GM18502 (cell line): Measurements from ENCODE around the gene MS4A4A.
"Not testable (repeated sequence)": the region's sequence is repeated elsewhere in the genome, so short reads cannot be mapped to it uniquely, and the experiment has no call there.

Experiments used
- ATAC-seq: cut with Tn5 transposase; IDR thresholded peaks from one replicate; pipeline ENCODE4 v1.9.1; 2021; ENCODE audit warnings: mild to moderate bottlenecking; ENCODE audit not compliant: unreplicated experiment, poor library complexity

Gene MS4A4A

DNA sequence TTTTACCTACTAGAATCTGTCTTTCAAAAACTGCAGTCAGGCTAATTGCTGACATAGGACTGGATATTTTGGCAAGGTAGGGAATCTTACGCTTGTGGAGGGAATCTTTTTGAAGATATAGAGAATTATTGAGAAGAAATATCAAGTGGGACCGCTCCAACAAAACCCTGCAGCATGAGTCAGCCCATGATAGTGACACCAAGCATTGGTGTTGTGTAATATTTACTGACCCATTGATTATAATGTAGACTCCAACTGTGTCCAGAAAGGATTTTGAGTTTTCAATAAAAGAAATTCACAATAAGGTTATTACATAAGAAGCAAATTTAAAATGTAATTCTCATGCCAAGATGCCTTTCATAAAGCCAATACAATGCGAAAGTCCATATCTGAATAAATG is 20.7 kb downstream of the MS4A4A start:
- ATAC-seq, result no peak

DNA sequence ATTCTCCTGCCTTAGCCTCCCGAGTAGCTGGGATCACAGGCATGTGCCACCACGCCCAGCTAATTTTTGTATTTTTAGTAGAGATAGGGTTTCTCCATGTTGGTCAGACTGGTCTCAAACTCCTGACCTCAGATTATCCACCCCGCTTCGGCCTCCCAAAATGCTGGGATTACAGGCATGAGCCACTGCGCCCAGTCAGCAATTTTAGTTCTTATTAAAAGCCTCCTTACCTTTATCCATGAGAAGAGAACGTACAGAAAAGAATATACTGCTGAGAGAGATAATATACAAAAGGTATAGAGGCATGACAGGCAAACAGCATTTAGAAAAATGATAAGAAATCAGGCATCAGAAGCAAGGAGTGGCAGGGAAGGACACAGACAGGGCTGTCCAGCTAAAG is 21.4 kb downstream of the MS4A4A start:
- ATAC-seq, result not testable (repeated sequence)

DNA sequence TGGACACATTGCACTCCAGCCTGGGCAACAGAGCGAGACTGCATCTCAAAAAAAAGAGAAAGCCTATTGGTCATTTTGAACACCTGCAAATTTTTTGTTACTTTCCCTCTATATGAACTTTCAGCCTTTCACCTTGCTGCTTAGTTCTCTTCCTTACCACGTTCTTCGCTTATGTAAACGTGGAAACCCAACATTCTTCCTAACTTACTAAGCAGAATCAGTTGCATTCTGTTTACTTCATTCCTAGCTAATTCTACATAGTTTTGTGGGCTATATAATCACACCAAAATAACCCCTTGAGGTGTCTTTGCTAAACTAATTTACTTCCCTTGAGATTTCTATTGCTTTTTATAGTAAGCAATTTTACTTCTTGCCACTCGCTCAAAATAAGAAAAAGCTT is 23.2 kb downstream of the MS4A4A start:
- no peak for ATAC-seq

- no peak for ATAC-seq
These were observed 25.6 kb downstream of the MS4A4A start for GRCh38 chr11:60305906-60306619.

DNA sequence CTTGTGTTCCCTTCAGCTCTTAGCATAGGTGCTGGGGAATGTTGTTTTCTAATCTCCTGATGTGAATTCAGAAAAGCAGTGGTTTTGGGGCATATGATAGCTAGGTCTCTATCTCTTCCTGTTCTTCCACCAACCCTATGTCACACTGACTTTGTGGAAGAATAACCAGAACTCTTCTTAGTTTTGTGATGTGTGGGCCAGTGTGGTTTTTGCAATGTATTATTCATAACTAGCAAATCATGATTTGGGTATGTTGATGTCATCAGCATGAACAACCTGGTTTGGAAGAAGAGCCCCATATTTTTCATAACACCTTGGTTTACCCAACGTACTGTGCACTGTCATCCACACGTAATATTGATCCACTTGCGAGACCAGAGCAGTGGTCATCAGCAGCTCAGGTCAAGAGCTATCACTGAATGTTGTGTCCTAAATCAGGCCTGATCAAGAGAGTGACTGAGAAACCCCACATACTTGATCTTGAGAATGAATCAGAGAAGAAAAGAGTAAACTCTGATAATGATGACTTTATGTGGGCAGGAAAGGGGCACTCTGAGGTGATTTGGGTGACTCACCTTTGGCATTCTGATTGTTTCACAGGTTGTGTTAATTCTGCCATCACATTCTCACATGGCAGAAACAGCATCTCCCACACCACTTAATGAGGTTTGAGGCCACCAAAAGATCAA is 27.2 kb downstream of the MS4A4A start:
- no peak for ATAC-seq

DNA sequence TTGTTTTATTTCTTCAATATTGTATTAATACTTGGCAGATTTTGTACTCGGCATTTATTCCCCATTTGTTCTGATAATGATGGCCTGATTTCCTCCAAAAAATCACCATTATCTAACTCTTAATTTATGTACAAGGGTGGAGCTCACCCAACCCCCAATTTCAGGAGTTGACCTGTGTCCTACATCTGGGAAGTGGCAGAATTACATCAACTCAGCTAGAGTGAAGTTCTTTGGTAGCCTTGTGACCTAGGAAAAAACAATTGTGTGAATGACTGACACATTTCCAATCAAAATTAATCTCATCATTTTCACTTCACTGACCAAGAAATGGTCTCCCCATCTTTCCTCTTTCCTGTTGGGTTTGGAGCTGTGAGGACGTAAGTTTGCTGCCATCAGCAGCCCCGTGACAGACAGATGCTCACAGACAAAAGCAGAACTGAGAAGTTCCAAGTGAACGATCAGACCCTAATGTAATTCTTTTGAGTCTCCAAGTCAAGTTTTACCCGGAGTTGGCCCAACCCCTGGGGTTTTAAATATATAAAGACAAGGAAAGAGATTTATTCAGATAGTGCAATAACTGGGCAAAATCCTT is 30.0 kb downstream of the MS4A4A start:
- ATAC-seq, result peak; percentile 59

DNA sequence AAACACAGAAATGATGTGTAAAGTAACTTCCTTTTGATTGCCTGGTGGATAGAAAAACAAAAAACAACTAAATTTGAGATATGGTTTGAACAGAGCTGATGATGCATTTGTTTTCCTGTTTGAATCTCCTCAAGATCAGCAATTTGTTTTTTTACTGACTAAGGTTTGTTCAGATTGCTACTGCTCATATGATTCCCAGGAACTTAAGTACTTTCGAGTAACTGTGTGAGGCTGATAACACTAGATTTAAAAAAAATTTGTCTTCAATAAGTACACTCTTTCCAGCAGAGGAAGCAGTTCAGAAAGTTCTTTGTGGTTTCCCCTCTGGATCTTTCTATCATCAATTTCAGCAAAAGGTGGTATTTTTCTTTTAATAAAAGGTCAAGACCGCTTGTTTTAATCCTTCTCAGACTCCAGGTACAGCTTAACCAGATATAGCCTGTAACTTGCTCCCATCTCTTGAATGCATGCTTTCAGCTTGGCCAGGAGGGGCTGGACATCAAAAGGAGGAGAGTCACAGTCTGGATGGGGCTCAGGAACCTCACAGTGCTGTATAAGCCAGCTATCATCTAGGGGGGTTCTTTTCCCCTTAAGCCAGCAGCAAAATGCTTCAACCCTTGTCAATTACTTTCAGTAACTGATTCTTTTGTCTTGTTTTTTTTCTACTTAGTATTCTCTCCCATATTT is 34.3 kb downstream of the MS4A4A start:
- no peak for ATAC-seq

- ATAC-seq, result no peak
These were observed 35.4 kb downstream of the MS4A4A start for GRCh38 chr11:60315871-60316270.

GRCh38 chr11:60316317-60316716 is 35.9 kb downstream of the MS4A4A start:
- no peak for ATAC-seq

GRCh38 chr11:60318726-60319125 is 38.3 kb downstream of the MS4A4A start:
- peak; percentile 64 for ATAC-seq

DNA sequence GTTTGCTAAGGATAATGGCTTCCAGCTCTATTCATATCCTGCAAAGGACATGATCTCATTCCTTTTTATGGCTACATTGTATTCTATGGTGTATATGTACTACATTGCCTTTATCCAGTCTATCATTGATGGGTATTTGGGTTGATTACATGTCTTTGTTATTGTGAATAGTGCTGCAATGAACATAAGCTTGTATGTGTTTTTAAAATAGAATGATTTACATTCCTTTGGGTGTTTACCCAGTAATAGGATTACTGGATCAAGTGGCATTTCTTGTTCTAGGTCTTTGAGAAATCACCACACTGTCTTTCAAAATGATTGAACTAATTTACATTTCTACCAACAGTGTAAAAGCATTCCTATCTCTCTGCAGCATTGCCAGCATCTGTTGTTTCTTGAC is 40.6 kb downstream of the MS4A4A start:
- ATAC-seq, result no peak

DNA sequence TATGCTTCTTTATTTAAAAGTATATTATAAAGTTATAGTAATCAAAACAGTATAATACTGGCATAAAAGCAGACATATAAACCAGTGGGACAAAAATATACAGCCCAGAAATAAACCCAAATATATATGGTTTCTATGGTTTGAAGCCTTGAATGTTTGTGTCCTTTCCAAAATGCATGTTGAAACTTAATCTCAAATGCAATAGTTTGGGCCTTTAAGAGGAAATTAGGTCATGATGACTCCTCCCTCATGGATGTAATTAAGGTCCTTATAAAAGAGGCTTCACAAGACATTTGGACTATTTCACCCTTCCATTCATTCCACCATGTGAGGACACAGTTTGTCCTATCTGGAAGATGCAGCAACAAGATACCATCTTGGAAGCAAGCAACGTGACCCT is 46.5 kb downstream of the MS4A4A start, which contains the start of gene MS4A6E:
MS4A6E (plus strand) TSS at position 301 of the 400 bp plus-strand sequence. CDS start 7,641 bp downstream, outside the sequence.
- ATAC-seq, result no peak

- ATAC-seq, result no peak
These were observed 48.0 kb downstream of the MS4A4A start for GRCh38 chr11:60328460-60328859.

DNA sequence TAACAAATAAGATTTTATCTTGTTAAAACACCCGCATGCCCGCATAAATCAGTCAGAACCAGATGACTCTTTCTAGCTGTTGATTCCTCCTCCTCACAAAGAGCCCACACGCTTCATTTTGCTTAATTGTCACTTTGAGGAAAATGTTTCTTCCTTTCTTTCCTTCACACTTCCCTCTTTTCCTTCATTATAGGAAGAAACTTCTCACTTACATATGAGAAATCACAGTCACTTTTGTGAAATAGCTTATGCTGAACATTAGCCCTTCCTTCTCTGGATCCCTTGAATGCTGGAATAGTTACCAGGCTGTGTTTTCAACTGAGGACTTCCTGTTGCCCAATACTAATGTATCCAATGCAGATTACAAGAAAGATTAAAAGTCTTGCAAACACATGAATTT is 52.4 kb downstream of the MS4A4A start:
- no peak for ATAC-seq

DNA sequence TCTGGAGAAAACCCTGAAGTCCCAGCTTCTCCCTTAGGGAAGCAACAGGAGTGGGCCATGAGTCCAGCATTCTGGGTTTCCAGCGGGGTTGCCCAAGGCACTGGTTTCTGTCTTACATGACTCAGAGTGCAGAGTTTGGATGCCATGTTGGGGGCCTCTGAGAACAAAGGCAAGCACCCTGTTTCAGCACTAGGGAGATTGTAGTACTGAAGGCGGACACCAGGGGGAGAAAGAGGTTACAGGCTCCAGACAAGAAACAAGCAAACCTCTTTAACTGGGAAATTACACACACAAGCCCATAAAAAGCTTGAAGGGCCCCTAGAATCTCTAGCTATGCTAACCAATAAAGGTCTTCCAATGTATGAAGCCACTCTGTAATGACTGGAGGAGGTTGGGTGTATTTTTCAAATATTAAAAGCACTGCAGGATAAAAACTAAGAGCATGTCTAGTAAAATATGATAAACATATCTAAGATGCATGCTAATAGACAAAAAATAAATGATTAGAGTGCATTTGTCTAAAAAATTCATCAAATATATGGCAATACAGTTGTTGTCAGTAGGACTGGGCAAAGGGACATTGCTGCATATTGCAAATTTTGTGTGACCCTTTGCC is 53.6 kb downstream of the MS4A4A start:
- peak; percentile 53 for ATAC-seq

- no peak for ATAC-seq
These were observed 56.4 kb downstream of the MS4A4A start for GRCh38 chr11:60336767-60337391.

DNA sequence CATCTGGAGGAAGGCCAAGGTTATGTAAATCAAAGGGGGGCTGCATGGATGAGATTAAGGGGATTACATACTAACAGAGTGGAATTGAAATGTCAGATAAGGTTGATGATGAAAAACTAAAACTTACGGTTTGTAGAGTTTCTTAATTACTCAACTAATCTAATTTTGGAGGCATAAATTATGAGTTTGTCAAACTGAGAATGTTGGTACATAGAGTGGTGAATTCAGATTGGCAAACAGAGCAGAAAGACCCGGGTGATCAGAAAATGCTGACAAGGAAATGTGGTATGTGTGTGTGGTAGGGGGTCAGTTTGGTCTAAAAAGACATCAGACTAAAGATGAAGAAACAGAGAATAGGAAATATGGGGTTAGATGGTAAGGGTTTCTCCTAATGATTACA is 57.6 kb downstream of the MS4A4A start:
- no peak for ATAC-seq

- ATAC-seq, result no peak
These were observed 58.9 kb downstream of the MS4A4A start for GRCh38 chr11:60339356-60339755.

DNA sequence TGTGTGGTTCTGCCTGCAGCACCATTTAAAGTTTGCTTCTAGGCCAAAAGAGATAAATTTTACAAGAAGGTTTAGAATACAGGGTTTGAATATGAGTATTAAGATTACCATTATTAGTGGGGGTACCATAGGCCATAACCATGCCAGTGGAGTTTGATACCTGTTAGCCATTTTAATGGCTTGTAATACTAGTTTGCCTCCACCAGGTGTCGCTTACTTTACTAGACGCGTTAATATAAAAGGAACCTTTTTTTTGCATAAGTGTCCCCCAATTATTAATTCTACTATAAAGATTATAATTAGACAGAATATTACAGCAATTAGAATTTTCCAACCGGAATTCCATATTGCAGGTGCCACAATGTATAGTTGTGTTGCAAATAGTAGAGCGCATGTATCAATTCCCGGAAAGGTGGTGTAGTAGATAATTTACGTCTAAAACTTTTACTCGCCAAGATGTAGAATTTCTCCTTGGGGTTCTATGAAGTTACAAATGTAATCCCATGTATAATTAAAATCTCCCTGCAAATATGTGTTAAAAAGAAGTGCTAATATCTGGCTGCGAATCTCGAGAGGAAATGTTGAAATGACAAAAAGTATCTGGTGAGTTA is 62.7 kb downstream of the MS4A4A start:
- no peak for ATAC-seq

DNA sequence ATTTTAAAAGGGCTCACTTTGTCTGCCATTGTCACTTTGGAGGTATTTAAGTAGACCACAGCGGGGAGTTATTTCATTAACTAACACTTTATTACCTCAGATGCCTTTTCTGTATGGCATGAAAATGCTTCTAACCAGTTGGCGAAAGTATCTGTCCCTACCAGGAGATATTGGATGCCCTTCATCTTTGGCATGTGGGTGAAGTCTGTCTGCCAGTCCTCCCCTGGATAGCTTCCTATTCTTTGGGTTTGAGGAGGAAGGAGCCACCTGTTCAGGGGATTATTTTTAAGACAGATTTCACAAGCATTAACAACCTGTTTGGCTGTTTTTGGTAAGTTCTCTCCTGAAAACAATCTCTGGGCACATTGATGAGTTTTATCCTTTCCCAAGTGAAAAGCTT is 63.7 kb downstream of the MS4A4A start:
- no peak for ATAC-seq
